HG02885 (cell line): ENCODE data around the gene AHDC1.

ENCODE experiments used
- ATAC-seq: cut with Tn5 transposase; IDR thresholded peaks from one replicate; pipeline ENCODE4 v1.9.1; 2021; ENCODE audit warnings: mild to moderate bottlenecking; ENCODE audit not compliant: unreplicated experiment, poor library complexity

Gene AHDC1

DNA sequence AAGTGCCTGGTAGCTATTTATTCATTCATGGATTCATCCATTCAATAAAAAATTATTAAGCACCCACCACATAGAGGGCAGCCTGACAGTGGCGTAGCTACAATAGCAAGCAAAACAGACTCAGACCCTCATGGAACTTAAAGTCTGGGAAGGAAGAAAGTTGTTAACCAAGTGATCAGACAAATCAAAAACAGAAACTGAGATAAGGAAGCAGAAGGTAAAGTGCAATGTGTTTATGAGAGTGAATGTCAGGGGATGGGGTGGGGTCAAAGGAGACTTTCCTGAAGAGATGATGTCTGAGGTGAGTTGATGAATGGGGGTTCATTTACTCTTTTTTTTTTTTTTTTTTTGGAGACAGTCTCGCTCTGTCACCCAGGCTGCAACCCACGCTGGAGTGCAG, 111.1 kb downstream of the AHDC1 start:
- ATAC-seq, result no peak

DNA sequence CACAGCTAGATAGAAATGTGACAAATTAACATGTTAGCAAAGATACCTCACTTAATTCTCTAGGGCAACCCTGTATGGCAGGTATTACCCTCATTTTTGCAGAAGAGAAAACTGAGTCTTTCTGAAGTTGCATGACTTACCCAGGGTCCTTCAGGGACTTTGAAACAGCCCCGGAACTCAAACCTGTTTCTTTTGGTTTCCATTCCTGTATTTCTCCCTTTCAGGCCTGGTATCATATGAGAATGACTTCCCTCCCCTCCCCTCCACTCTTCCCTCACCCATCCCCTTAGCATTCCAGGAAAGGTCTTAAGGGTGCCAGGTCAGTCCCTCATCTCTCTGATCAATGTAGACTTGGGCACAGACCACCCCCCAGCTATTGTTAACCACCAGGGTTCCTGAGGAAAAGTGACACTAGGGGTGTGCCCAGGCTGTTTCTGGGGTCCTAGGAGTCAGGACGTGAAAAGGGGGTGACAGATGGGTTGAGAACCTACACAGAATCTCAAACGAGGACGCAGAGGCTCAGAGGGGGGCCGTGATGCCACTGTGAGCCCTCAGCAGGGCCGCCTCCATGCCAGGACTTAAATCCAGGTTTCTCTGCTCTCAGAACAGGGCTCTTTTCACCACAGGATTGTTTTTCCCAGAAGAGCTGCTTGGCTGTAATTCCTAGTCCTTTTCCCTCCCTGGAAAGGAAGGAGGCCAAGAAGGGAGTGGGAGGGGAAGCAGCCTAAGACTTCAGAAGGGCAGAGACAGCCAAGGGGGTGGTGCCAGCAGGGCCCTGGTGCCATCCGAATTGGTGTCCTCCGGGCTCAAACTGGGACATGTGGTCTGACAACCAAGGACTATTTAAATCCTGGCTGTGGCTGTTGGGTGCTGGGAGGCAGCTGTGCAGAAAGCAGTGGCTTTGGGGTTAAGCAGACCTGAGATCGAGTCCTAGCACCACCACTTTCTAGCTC, 111.9 kb downstream of the AHDC1 start:
- no peak for ATAC-seq

DNA sequence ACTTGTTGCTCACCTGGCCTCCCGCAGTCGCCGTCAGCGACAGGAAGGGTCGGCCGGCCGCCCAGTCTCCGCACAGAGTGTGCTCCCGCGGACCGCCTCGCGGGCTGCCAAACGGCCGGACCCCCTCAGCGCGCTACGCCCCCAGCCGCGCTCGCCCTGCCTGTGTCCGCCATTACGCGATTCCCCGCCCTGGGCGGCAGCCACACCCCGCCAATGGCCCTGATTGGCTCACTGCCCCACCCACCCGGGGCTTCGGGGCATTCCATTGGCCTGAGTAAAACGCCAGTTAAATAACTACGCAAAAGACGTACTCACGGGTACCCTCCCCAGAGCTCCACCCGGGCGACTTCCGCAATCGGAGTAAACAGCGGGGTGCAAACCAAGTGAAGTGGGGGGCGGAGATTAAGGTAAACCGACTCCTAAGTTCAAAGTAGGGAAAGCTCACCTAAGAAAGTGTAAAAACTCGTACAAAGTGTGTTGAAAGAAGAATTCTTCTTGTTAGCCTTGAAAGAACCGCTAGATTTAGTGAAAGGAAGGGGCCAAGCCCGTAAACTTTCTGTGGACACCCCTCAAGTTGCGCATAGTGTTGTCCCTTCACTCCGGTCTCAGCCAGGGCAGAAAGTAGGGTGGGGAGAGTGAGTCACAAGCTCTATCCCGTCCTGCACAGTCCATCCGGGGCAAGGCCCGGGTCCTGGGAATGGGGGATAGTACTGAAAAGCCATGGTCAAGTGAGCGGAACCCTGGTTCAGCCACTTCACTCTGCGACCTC, 113.8 kb downstream of the AHDC1 start, which contains the start of gene WASF2:
WASF2 (minus strand) TSS at position 195 of the 769 bp plus-strand sequence. CDS start 61,277 bp downstream, outside the sequence.
- ATAC-seq, result peak; percentile 87

DNA sequence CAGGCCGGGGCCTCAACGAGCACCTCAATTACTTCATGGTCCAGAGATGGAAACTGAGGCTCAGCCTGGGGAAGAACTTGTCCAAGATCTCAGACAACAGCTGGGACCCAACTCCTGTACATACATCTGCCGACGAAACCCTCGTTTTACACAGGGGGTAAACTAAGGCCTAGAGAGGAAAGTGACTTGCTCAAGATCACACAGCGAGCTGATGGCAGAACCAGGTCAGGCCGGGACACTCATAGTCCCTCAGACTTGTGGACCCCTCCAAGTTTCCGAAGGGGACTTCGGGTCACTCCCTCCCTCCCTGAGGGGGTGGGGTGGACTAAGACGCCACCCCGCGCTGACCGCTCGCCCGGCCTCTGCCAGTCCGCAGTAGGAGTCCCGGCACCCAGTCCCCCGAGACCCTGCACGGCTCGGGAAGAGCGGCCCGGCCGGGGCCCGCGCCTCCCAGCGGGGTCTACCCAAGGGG, 114.4 kb downstream of the AHDC1 start:
- peak; percentile 17 for ATAC-seq

DNA sequence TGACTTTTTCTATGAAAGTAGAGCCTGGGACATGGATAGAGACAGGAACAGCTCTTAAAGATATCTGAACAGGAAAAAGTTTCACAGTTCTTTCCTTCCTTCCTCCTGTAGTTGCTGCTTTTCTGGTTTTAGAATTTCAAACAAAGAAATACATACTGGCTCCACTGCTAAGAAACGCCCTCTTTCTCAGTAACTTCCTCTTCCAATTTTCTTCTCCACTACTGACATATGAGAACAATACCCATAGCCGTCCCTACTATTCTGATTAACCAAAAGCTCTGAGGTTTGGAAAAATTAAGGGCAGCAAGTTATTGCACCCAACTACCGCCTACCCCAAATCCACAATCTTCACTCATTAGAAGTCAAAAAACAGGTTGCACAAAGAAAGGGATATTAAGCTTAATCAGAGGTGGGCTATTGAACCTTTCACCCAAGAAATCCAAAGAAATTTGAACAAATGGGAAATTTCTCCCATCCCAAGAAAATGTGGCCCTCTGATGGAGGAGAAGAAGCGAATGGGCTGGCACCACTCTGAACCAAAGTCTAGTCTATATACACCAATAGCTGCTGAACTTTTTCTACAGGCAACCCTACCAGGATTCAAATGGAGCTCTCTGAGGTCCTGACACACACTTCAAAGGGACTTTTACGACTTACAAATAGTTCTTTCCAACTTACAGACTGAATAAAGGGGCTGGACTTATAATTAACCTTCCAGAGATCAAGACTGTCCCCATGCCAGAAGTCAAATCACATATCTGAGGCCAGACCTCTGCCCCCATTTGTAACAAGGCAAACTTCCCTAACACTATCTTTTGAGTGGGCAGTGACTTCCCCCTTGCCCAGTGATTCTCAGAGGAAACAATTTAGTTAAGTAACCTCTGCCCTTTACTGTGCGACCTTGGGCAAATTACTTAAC, 115.7 kb downstream of the AHDC1 start:
- ATAC-seq, result no peak

DNA sequence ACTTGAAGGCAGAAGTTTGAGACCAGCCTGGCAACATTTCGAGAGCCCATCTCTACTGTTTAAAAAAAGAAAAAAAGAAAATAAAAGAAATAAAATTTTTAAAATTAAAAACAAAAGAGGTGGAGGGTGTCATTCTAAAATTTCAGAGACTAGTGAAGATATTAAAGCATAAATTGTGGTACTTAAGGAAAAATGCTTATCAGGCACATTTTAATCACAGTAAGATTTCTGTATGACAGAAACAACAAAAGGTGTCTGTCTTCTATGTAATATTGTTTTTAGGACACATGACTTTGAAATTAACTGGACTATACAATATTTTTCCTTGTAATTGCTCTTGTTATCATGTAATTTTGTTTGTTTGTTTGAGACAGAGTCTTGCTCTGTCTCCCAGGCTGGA, 118.6 kb downstream of the AHDC1 start:
- ATAC-seq, result no peak
